ENCODE results near the gene SEMG2.

DNA sequence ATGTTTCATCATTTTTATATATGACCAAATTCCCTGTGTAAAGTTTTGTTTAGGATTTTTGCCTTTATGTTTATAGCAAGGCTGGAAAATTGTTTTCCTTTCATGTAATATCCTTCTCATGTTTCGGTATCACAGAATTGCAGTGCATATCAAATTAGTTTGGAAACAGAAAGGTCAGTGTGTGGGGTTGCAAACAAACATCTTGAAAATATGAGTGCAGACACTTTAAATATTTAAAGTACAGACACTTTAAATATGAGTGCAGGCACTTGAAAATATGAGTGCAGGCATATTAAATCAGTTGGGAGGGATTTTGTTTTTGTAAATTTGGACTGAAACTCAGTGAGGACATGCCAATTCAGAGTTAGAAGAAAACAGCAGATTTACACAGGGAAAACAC is 26.7 kb downstream of the SEMG2 start:
- TF ChIP-seq, protein P1, sequence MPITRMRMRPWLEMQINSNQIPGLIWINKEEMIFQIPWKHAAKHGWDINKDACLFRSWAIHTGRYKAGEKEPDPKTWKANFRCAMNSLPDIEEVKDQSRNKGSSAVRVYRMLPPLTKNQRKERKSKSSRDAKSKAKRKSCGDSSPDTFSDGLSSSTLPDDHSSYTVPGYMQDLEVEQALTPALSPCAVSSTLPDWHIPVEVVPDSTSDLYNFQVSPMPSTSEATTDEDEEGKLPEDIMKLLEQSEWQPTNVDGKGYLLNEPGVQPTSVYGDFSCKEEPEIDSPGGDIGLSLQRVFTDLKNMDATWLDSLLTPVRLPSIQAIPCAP (CRISPR knock-in tag; IDR thresholded peaks at IDR 0.05; ENCODE audit: low read depth), result no peak
- no peak for TF ChIP-seq GATA4 (IDR thresholded peaks at IDR 0.05; ENCODE audit: borderline replicate concordance, low read depth)
